SK-N-DZ (cell line): ENCODE data around the gene IL6R.

Source experiments
- DNase-seq: peaks from one replicate; pipeline ENCODE4 v3.0.0-alpha.2; 2015; ENCODE audit warnings: low spot score

The IL6R gene

GRCh38 chr1:154423988-154424326, 18.8 kb downstream of the IL6R start:
- no peak for DNase-seq

GRCh38 chr1:154425172-154425571, 20.0 kb downstream of the IL6R start:
- DNase-seq = no peak

- no peak for DNase-seq
These were observed 22.3 kb downstream of the IL6R start for GRCh38 chr1:154427173-154428139.

GRCh38 chr1:154429118-154429517, 24.0 kb downstream of the IL6R start:
- no peak for DNase-seq

- no peak for DNase-seq
These were observed 24.9 kb downstream of the IL6R start for GRCh38 chr1:154429841-154430611.

GRCh38 chr1:154430903-154431302, 25.8 kb downstream of the IL6R start:
- DNase-seq = no peak

- no peak for DNase-seq
These were observed 26.6 kb downstream of the IL6R start for GRCh38 chr1:154431586-154432373.

- DNase-seq = no peak
These were observed 28.1 kb downstream of the IL6R start for GRCh38 chr1:154433161-154433764.

- no peak for DNase-seq
These were observed 29.4 kb downstream of the IL6R start for GRCh38 chr1:154434346-154435085.

GRCh38 chr1:154435599-154436200, 30.6 kb downstream of the IL6R start:
- no peak for DNase-seq

GRCh38 chr1:154436433-154436832, 31.3 kb downstream of the IL6R start:
- DNase-seq = no peak

- no peak for DNase-seq
These were observed 35.1 kb downstream of the IL6R start for GRCh38 chr1:154440036-154440804.

- DNase-seq = no peak
These were observed 36.2 kb downstream of the IL6R start for GRCh38 chr1:154441241-154441888.

GRCh38 chr1:154442006-154442740, 37.0 kb downstream of the IL6R start:
- DNase-seq = no peak

GRCh38 chr1:154443274-154444013, 38.3 kb downstream of the IL6R start:
- DNase-seq = no peak

GRCh38 chr1:154445040-154445472, 39.9 kb downstream of the IL6R start:
- DNase-seq = no peak

GRCh38 chr1:154446292-154446691, 41.1 kb downstream of the IL6R start:
- no peak for DNase-seq

GRCh38 chr1:154446789-154447188, 41.6 kb downstream of the IL6R start:
- DNase-seq = no peak
